Nephron (organoid): ENCODE data around the gene EFHB.

Experiments
- H3K27ac Mint-ChIP-seq, 3 experiments: 2 replicates each; pipeline ENCODE4 v1.8.0; 2020; ENCODE audit warnings: mixed read lengths in 3 of 3, mild to moderate bottlenecking in 2 of 3, moderate library complexity in 1 of 3
- H3K27me3 Mint-ChIP-seq: 2 replicates; pipeline ENCODE4 v1.8.0; 2021; ENCODE audit warnings: low read depth, mild to moderate bottlenecking, moderate library complexity, mixed read lengths
- H3K36me3 Mint-ChIP-seq: 2 replicates; pipeline ENCODE4 v1.8.0; 2020; ENCODE audit warnings: low read depth, mixed read lengths
- H3K4me1 Mint-ChIP-seq: 2 replicates; pipeline ENCODE4 v1.8.0; 2020; ENCODE audit warnings: mixed read lengths
- H3K4me3 Mint-ChIP-seq, 3 experiments: 2 replicates each; pipeline ENCODE4 v1.8.0; 2020; ENCODE audit warnings: mild to moderate bottlenecking in 3 of 3, mixed read lengths in 3 of 3, moderate library complexity in 2 of 3
- H3K9me3 Mint-ChIP-seq: 2 replicates; pipeline ENCODE4 v1.8.0; 2020; ENCODE audit warnings: mixed read lengths
- CTCF ChIP-seq, 3 experiments: fragments of 200-600 bp; sonication (generic); IDR thresholded peaks; one replicate each; pipeline ENCODE4 v1.5.0; 2021; ENCODE audit warnings: antibody characterized with exemption in 3 of 3; ENCODE audit not compliant: unreplicated experiment in 3 of 3

The EFHB gene

DNA sequence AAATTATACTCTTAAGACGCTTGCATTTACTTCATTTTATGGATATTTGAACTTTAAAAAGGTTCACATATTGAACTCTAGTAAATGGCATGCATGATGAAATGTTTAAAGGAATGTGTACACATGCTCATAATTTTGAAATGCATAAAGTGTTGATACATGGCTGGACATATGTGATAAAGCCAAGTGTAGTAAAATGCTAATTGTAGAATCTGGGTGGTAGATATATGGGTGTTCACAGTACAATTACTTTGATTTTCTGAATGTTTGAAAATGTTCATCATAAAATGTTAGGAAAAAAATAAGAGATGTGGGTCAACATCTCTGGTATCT lies 4.2 kb upstream of the EFHB start:
- Mint-ChIP-seq H3K9me3 (peaks cover 4% of the 10 kb centered on the region), H3K36me3 (peaks cover 6% of the 10 kb centered on the region), H3K4me1 (no peaks in the 10 kb centered on the region), H3K27ac (no peak overlapping the region), H3K4me3 (no peak overlapping the region), H3K27me3 (no peaks in the 10 kb centered on the region)
- no peak for TF ChIP-seq CTCF (IDR thresholded peaks at IDR 0.05; ENCODE audit: unreplicated experiment in 3 of 3)

DNA sequence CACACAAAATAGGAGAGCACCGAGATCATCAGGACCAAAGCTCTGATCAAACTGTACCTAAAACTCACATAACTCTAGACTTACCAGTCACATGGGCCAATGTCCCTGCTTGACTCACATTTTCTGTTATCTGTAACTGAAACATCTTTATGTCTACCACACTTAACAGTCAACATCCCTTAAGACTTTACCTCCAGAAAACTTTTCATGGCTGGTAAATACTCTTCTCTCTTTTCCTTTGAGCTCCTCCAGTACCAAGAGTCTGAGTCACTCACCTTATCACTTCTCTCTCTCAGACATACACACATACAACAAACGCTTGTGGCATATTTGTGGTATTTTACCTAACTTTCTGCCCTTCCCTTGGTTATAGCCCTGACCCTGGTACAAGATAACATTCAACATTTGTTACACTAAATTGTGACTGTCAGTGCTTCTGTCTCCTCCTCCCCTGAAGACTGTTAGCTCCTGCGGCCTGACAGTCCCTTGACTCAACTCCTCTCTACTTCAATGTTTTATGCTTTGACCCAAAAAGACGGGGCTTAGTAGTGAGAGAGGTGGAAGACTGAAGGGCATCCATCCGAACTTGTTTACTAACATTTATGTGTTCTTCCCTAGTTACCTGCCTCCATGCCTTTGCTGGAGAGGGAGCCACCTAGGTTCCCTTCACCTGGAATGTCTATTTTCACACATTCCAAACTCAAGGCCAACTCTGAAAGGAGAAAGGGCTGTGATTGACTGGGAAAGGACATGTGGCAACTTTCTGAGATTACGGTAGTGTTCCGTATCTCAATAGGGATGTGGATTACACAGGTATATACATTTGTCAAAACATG lies 3.7 kb upstream of the EFHB start:
- H3K4me3 Mint-ChIP-seq: no peak overlapping the region
- no peaks in the 10 kb centered on the region for H3K4me1 Mint-ChIP-seq
- H3K36me3 Mint-ChIP-seq: peaks cover 3% of the 10 kb centered on the region
- TF ChIP-seq CTCF (IDR thresholded peaks at IDR 0.05; ENCODE audit: unreplicated experiment in 3 of 3): no peak
- no peak overlapping the region for H3K27ac Mint-ChIP-seq
- H3K27me3 Mint-ChIP-seq: no peaks in the 10 kb centered on the region
- peaks cover 4% of the 10 kb centered on the region for H3K9me3 Mint-ChIP-seq

- no peaks in the 10 kb centered on the region for H3K9me3 Mint-ChIP-seq
- no peak overlapping the region for H3K27ac Mint-ChIP-seq
- H3K27me3 Mint-ChIP-seq: no peaks in the 10 kb centered on the region
- H3K4me3 Mint-ChIP-seq: no peak overlapping the region
- H3K36me3 Mint-ChIP-seq: no peaks in the 10 kb centered on the region
- H3K4me1 Mint-ChIP-seq: no peaks in the 10 kb centered on the region
- TF ChIP-seq CTCF (IDR thresholded peaks at IDR 0.05; ENCODE audit: unreplicated experiment in 3 of 3): no peak
Observed at GRCh38 chr3:19932422-19932821, 1.6 kb downstream of the EFHB start.

DNA sequence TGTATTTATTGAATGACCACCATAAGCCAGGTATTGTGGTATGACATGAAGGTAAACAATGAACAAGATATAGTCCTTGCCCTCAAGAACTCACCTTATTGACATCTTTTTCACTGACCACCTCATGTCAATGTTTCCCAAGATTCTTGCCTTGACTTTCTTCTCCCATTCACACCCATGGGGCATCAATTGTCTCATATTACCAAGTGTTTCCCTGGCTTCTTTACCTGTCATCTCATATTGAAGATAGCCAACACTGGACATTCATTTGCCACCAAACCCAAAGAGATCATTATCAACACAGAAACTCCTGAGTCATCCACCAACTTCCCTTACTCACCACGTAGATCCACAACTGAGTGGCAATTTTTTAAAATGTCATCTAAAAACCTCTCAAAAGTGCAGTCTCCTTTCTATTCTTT lies 2.2 kb downstream of the EFHB start:
- Mint-ChIP-seq H3K27ac (no peak overlapping the region), H3K9me3 (no peaks in the 10 kb centered on the region), H3K4me1 (no peaks in the 10 kb centered on the region), H3K4me3 (no peak overlapping the region), H3K36me3 (no peaks in the 10 kb centered on the region), H3K27me3 (no peaks in the 10 kb centered on the region)
- no peak for TF ChIP-seq CTCF (IDR thresholded peaks at IDR 0.05; ENCODE audit: unreplicated experiment in 3 of 3)

DNA sequence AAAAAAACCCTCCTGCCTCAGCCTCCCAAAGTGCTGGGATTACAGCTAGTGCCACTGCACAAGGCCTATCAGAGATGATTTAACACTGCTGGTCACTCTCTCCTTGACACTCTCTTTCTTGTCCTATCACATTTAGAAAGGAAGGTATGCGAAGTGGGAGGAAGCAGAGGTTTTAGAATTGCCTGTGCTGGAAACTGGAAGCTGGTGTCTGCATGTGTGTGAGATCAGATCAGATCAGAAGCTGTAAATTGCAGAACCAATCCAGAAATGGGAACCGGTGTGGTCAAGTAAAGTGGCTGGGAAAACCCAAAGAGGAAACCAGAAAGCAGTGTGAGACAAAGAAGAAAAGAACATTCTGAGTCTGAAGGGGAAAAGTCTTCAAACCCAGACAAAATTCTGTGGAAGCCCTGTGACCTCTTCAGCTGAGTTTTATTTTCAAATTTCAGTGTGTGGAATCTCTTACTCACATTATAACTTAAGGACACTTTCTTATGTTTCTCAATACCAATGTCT lies 2.8 kb downstream of the EFHB start:
- Mint-ChIP-seq H3K27me3 (no peaks in the 10 kb centered on the region), H3K9me3 (no peaks in the 10 kb centered on the region), H3K4me3 (no peak overlapping the region), H3K27ac (no peak overlapping the region), H3K36me3 (no peaks in the 10 kb centered on the region), H3K4me1 (no peaks in the 10 kb centered on the region)
- TF ChIP-seq CTCF (IDR thresholded peaks at IDR 0.05; ENCODE audit: unreplicated experiment in 3 of 3): no peak
